ENCODE results near the gene GPRIN2.
"Not testable (repeated sequence)": the region's sequence is repeated elsewhere in the genome, so short reads cannot be mapped to it uniquely, and the experiment has no call there.

The GPRIN2 gene

DNA sequence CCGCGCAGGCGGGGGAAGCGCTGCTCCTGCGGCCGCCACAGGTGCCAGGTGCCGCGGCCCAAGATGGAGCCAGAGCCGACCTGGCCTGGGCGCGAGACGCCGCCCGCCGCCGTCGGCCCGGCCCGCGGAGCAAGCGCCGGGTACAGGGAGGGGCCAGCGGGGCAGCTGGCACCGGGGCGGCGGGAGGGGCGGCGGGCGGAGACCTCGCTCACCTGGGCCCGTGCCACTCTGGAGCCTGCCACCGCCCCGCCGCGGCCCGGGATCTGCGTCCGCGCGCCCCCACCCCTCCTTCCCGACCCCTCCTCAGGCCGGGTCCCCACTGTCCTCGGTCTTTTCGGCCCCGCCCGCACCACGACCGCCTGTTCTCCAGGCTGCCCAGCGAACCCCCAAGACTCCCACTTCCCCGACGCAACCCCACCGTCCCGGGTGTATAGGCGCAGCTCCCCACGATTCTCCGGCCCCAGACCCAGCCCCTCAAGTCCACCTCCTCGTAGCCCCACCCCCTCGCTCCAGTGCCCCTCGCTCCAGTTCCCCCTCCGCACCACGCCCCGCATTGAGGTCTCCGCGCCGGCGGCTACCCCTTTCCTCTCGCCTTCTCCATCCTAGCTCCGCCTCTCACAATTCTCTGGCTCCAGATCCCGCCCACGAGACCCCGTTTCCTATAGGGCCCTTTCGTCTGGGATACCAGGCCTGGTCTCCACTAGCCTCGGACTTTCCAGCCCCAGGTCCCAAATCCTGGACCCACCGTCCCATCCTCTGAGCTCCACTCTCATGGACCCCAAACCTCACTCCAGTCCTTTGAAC lies at the start of gene GPRIN2:
Gene GPRIN2, minus strand, starts transcription at position 144 of the 804 bp plus-strand sequence. CDS start 5,922 bp downstream, outside the sequence.
- no peak for DNase-seq

- not testable (repeated sequence) for DNase-seq
Observed at GRCh38 chr10:46600516-46600915, 44.1 kb upstream of the GPRIN2 start.

- peak; percentile 26 for DNase-seq
Observed at GRCh38 chr10:46597616-46598246, 41.3 kb upstream of the GPRIN2 start.

GRCh38 chr10:46596570-46596969 lies 40.1 kb upstream of the GPRIN2 start:
- not testable (repeated sequence) for DNase-seq

- DNase-seq = not testable (repeated sequence)
Observed at GRCh38 chr10:46594453-46595063, 38.1 kb upstream of the GPRIN2 start.

DNA sequence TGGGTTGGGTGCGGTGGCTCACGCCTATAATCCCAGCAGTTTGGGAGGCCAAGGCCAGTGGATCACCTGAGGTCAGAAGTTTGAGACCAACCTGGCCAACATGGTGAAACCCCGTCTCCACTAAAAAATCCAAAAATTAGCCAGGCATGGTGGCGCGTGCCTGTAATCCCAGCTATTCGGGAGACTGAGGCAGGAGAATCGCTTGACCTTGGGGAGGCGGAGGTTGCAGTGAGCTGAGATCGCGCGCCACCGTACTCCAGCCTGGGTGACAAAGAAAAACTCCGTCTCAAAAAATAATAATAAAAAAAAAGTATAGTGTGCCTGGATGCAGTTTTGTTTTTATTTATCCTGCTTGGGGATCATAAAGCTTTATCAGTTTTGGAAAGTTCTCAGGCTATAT lies 36.8 kb upstream of the GPRIN2 start:
- not testable (repeated sequence) for DNase-seq

- DNase-seq = not testable (repeated sequence)
Observed at GRCh38 chr10:46591053-46591452, 34.6 kb upstream of the GPRIN2 start.

DNA sequence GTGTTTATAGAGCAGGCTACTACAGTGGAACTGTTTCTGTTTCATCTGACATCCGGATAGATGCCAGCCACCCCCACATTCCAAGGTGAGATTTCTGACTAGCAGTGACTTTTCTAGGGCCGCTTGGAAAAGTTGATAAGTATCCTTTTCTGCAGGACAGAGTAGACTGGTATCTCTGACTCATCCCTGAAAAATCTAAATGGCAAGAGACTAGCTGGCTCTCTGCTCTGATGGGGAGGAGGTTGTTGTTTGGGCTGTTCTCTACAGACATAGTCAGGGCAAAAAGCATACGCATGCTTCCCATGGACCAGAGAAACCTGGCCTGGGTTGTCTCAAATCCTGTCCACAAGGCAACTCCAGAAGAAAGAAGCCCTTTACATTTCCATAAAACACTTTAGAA lies 33.1 kb upstream of the GPRIN2 start:
- DNase-seq = not testable (repeated sequence)

- DNase-seq = not testable (repeated sequence)
Observed at GRCh38 chr10:46588221-46588620, 31.8 kb upstream of the GPRIN2 start.

- DNase-seq = not testable (repeated sequence)
Observed at GRCh38 chr10:46587546-46587945, 31.1 kb upstream of the GPRIN2 start.

GRCh38 chr10:46585246-46585645 lies 28.8 kb upstream of the GPRIN2 start:
- DNase-seq = not testable (repeated sequence)

- DNase-seq = not testable (repeated sequence)
Observed at GRCh38 chr10:46584196-46584595, 27.7 kb upstream of the GPRIN2 start.

DNA sequence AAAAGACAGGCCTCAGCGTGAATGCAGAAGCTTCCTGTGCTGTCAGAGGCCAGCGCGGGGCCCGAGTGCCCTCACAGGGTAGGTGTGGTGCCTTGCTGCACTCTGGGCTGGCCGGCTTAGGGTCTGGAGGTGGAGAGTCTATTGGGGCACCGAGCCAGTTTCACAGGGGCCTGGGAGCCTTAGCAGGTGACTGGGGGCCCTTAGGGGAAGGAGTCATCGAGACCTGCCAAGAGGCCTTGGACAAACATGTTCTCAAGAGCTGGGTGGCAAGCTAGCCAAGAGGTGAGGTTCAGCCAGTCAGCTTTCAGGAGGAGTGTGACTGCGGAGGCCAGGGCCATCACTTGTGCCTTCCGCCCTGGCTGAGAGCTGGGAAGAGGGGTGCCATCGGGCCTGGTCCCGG lies 26.1 kb upstream of the GPRIN2 start:
- DNase-seq = not testable (repeated sequence)

DNA sequence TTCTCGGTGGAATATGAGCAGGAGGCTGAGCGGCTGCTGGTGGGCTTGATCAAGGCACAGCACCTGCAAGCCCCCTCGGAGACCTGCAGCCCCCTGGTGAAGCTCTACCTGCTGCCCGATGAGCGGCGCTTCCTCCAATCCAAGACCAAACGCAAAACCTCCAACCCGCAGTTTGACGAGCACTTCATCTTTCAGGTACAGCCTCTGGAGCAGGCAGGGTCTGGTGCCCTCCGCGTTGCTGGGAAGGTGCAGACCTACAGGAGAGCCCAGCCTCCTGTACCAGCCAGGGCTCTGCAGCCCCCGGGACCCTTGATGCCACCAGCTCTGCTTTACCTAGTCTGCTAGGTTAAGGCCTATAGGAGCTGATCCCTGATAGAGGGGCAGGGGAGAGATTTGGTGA lies 25.5 kb upstream of the GPRIN2 start:
- not testable (repeated sequence) for DNase-seq

DNA sequence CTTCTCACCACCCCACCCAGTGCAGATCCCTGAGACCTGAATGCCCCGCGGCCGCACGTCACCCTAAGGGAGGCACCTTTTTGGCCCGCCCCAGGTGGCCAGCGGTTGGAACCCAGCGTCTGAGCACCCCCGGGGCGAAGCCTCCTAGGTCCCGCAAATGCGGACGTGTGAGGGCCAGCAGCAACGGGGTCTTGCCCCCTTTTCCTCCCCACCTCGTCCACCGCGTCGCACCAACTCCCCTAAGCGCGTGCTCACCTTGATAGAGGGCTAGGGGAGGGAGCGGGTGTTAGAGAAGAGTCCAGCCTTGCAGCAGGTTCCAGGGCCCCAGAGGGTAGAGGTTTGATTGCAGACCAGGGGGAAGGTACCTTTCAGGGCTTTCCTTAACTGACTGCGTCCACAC lies 22.9 kb upstream of the GPRIN2 start:
- not testable (repeated sequence) for DNase-seq

DNA sequence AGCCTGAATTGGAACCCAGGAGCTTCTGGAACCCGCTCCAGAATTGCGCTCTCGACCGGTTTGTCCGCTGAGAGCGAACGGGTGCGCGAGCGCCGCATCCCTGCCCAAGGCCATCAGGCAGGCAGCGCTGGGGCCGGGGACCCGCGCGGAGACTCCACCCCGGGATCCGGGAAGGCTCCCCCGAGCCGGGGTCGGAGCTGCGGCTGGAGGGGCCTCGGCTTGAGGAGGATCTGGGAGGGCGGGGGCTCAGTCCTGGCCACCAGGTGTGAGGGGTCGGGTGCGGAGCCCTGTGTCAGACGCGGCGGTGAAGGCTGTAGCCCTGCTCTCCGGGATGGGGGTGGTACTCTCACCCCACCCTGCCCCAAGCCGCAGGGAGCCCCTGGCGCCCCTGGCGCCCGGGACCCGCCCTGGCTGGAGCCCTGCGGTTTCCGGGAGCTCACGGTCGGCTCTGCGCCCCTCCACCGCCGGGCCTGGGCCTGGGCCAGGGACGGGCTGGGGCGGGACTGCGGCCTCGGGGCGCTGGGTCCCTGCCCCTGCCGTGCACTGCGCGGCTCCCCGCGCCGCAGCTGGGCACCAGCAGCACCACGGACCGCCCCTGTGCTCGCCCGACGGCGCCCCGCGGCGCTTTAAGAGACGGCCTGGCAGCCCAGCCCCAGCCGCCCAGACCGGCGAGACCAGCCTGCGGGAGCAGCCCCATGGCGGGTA lies 22.2 kb upstream of the GPRIN2 start, which contains the start of gene SYT15:
Gene SYT15, plus strand, starts transcription at position 655 of the 705 bp plus-strand sequence. Its CDS starts 41 bp downstream, at position 696.
- DNase-seq = not testable (repeated sequence)

GRCh38 chr10:46577624-46578473 lies 21.4 kb upstream of the GPRIN2 start:
- DNase-seq = not testable (repeated sequence)

DNA sequence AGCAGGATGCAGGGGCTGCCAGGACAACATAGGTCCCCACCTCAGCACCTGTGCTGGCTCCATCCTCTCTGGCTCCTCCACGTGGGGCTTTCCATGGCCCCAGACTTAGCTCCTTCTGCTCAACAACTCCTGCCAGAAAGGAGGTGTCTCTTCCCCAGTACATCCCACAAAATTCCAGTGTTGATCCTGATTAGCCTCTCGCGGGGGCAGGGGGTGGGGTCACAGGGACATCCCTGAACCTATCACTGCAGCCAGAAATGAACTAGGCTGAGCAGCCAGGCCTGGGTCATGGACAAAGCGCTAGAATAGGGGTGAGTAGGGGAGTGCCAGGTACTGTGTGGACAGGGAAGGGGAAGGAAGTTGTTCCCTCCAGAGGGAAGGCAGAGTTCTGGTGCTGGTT lies 17.4 kb upstream of the GPRIN2 start:
- not testable (repeated sequence) for DNase-seq

- DNase-seq = not testable (repeated sequence)
Observed at GRCh38 chr10:46573314-46573713, 16.9 kb upstream of the GPRIN2 start.

- DNase-seq = not testable (repeated sequence)
Observed at GRCh38 chr10:46572765-46573164, 16.3 kb upstream of the GPRIN2 start.

GRCh38 chr10:46570655-46571054 lies 14.2 kb upstream of the GPRIN2 start:
- DNase-seq = not testable (repeated sequence)

DNA sequence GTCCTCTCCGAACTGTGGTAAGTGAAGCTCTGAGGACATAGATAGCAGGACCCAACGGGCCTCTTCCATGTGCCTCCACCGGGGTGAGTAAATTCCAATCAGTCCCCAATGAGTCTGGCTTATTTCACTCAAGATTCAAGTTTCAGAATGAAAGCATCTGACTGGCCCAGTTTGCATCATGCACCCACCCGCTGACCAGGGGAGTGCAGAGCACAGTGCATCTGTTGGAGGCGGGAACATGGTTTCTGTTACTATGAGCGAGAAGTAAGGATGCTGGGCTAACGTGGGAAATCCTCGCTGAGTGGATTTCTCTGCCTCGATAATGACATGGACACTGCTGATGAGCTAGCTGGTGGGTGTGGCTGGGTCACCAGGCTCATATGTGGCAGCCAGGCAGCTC lies 10.7 kb upstream of the GPRIN2 start:
- DNase-seq = not testable (repeated sequence)

Measured in CD4-positive, alpha-beta T cell treated with Interleukin-12 subunit alpha and Interleukin-12 subunit beta, for 1 hour (primary cell).